WI38 (cell line): ENCODE results near the gene FAM156A.
"Not testable (repeated sequence)": the region's sequence is repeated elsewhere in the genome, so short reads cannot be mapped to it uniquely, and the experiment has no call there.

Source experiments
- H3K4me3 ChIP-seq: 2 replicates; pipeline ENCODE4 v1.5.1; 2011; ENCODE audit warnings: low read depth, mild to moderate bottlenecking, control low read depth, low read length
- TF ChIP-seq, protein P1 (sequence below): IDR thresholded peaks from 2 replicates; pipeline ENCODE4 v1.5.1; 2012; ENCODE audit warnings: low read depth, mild to moderate bottlenecking, control low read depth, low read length

Gene FAM156A

DNA sequence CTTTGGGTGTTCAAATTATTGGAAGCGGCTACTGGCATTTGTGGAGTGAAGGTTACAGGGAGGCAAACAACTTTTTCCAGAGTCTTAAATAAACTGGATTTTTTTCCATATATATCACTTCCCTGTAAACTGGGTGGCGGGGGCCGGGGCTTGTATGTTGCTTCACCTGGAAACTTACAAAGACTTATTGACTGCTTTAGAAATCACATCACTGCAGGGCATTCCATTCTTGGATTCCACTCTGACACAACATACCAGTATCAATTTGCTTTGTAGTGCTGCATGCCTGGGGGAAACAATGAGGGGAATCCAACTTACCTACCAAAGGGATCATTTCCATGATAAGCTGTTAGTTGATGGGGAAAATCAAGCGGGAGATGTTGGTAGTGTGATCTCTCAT is 21.7 kb upstream of the FAM156A start:
- no peak overlapping the region for H3K4me3 ChIP-seq
- TF ChIP-seq, protein P1, sequence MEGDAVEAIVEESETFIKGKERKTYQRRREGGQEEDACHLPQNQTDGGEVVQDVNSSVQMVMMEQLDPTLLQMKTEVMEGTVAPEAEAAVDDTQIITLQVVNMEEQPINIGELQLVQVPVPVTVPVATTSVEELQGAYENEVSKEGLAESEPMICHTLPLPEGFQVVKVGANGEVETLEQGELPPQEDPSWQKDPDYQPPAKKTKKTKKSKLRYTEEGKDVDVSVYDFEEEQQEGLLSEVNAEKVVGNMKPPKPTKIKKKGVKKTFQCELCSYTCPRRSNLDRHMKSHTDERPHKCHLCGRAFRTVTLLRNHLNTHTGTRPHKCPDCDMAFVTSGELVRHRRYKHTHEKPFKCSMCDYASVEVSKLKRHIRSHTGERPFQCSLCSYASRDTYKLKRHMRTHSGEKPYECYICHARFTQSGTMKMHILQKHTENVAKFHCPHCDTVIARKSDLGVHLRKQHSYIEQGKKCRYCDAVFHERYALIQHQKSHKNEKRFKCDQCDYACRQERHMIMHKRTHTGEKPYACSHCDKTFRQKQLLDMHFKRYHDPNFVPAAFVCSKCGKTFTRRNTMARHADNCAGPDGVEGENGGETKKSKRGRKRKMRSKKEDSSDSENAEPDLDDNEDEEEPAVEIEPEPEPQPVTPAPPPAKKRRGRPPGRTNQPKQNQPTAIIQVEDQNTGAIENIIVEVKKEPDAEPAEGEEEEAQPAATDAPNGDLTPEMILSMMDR, result no peak

DNA sequence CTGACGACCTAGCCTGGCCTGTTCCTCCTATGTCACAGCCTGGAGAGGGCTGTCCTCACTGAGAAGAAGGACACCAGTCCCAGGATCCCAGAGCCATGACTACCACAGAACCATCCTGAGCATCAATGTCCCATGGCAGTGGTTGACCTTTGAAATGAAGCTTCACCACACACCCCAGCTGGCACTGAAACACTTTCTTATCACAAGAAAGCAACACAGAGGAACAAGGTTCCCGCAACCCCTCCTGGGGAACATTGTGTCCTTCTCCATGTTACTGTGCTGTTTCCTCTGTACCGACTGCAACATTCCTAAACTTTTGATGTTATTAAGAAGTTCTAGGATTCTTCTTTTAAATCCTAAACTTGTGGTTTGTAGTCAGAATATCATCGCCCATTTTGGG is 21.2 kb upstream of the FAM156A start:
- TF ChIP-seq, protein P1, result no peak
- H3K4me3 ChIP-seq, result no peak overlapping the region

DNA sequence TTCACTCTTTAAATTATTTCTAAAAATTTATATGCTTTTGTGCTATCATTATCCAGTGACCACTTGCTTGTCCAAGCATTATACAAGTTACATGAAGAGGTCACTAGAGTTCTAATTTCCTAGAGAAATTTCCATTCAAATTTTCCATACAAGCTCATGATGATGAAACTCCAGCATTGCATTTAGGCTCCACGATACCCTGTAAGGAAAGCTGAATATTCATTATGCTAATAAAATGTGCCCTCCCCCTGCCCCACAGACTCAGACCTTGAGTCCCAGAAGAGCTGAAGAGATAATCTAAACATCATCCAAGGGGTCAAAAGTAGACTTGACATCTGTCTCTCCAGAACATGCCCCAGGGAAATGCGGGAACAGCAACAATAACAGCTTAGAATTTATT is 19.6 kb upstream of the FAM156A start:
- H3K4me3 ChIP-seq, result no peak overlapping the region
- TF ChIP-seq, protein P1, result no peak

DNA sequence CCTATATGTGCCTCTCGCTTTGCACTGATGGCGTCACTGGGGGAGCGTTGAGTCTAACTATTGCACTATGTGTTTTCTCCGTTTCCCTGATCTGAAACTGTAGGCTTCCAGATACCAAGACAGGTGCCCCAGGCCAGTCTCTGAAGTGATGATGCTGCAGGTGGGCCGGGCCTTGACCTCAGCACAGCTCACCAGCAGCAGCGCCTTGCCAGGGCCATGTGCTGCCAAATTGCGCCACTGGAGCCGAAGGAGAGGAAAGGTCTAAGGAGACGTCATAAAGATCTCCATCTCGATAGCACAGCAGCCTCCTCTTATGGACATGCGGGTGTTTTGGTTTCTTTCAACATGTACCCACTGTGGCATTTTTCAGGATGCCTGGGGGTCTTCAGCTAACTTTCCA is 17.3 kb upstream of the FAM156A start:
- not testable (repeated sequence) for H3K4me3 ChIP-seq

DNA sequence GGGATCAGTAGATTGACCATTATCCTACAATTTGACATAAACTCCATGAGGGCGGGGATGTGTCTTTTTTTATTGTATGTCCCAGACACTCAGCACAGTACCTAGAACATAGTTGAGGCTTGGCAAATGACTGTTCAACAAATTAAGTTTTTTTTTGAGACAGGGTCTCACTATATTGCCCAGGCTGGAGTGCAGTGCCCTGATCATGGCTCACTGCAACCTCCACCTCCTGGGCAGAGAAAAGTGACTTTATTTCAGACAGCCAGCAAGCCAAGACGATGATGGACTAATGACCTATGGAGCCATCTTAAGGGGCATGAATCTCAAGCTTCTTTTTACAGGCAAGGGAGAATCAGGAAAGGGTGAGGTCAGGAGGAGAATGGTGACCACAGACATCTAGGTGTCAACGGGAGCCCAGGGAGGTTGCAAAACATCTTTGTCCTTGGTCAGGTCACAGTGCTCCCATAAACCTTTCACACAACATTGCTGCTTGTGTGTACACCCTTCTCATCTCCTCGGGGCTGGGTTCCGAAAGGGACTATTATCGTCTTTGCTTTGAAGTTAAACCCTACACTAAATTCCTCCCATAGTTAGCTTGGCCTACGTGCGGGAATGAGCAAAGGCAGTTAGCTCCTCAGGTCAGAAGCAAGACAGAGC is 16.1 kb upstream of the FAM156A start:
- H3K4me3 ChIP-seq, result not testable (repeated sequence)

DNA sequence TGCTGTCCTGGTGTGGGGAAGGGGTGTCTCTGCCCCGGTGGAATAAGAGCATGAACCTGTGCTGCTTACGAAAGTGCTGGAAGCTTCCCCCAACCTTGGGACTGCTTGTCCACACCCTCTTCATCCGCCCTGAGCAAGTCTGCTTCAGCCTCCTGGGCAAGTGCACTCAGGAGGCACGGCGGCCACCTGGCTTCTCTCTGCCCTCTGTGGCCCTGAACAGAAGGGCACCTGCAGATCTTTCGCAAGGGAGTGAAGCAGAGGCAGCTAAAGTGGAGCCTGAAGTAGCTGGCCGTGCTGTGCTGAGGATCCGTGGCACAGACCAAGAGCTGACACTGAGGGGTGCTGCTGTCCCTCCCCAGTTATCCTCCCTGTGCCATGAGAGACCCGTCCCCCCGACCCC is 9.6 kb upstream of the FAM156A start:
- not testable (repeated sequence) for H3K4me3 ChIP-seq

DNA sequence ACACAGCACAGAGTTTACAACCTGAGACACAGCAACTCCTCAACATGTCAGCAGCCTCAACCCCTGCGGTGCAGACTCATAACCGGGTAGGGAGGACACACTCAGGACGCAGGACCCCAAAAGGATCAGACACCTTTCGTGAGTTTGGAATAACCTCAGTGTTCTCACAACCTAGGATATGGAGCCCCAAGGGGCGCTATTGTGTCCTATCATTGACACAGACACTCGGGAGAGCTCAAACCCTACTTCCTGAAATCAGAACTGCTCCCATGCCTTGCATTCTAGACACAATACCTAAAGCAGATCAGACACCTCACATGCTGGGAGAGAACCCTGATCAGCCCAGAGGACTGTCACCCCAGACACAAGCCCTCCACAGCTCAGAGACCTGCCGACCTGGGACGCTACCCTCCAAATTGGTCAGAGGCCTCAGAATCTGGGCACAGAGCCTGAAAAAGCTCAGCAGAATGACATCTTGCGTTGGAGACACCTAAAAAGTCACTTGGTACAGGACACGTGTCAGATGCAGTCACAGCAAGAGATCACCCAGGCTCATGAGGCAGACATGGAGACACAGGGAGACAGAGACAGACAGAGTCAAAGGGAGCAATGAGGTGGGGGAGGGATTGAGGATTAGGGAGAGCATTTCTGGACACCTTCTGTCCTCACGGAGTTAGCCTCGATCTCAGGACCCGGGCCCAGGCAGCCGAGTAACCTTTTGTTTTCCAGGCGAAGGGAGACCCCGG is 8.8 kb upstream of the FAM156A start:
- not testable (repeated sequence) for H3K4me3 ChIP-seq

DNA sequence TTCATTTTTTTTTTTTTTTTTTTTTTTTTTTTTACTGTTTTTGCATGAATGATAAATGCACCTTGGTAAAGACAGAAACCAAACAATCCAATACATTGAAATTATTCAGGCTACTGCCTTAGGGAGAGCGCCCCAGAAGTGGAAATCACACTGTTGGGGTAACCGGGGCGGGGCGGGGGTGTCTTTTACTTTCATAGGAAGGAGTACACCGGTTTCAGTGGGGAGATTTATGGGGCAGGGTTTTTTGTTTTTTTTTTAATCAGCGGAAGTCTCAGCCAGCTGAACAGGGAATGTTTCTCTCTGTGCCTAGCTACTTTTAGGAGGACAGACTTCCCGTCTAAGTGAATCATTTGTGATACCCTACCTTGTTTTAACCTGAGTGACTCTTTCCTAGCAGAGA is 643 bp upstream of the FAM156A start:
- H3K4me3 ChIP-seq, result not testable (repeated sequence)

DNA sequence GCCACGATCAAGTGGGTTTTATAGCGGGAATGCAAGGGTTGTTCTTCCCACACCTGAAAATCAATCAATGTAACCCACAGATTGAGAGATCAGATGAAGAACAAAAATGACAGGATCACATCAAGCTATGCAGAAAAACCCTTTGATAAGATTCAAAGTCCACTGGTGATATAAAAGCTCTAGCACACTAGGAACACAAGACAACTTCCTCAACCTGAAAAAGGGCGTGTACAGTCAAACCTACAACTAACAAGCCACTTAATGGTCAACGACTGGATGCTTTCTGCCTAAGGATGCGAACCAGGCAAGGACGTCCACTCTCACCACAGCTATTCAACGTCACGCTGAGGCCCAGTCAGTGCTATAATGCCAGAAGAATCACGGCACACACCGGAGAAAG is 8.4 kb downstream of the FAM156A start:
- not testable (repeated sequence) for H3K4me3 ChIP-seq

DNA sequence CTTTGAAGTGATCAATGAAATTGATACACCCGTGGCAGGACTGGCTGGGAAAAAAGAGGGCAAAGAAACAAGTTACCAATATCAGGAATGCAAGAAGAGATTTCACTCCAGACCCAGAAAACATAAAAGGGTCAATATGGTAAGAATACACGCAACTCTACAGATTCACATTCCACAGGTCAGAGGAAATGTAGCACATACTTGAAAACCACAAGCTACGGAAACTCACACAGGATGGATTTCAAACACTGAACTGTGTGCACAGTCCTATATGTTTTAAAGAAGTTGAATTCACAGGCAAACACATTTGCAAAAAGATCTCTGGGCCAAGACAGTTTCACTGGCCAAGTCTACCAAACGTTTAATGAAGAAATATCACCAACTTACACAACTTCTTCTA is 9.0 kb downstream of the FAM156A start:
- not testable (repeated sequence) for H3K4me3 ChIP-seq

DNA sequence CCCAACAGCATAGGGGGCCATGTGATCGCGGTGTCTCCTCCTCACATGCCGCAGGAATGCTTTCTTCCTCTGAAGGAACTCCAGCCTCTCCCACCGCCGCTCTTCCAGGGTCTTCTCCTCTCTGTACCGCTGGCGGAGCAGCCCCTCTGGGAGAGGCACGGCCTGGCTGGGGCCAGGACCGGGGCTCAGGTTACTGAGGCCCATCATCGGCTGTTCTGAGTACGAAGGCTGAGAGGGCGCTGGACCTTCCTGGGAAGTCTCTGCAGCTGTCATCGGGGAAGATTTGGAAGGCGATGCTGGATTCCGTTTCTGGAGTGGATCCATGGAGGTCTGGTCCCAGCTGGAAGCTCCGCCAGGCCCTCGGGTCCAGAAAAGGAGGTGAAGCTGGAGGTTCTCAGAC is 10.1 kb downstream of the FAM156A start:
- H3K4me3 ChIP-seq, result not testable (repeated sequence)

DNA sequence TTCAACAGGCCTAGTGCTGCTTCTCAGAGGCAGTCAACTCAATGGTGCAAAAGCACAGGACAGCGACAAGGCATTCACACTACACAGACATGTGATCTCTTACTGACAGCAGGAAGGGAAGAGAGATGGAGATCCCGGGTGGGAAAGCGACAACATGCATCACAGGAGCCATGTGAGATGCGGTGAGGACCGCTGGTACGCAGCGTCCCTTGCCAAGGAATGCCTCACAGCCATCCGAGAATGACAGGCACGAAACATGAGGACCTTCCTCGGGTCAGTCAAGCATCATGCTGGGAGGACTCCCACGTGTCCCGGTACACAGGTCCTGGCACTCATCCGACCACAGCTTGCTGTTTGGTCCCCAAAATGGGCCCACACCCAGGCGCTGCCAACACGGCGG is 10.8 kb downstream of the FAM156A start:
- H3K4me3 ChIP-seq, result not testable (repeated sequence)

DNA sequence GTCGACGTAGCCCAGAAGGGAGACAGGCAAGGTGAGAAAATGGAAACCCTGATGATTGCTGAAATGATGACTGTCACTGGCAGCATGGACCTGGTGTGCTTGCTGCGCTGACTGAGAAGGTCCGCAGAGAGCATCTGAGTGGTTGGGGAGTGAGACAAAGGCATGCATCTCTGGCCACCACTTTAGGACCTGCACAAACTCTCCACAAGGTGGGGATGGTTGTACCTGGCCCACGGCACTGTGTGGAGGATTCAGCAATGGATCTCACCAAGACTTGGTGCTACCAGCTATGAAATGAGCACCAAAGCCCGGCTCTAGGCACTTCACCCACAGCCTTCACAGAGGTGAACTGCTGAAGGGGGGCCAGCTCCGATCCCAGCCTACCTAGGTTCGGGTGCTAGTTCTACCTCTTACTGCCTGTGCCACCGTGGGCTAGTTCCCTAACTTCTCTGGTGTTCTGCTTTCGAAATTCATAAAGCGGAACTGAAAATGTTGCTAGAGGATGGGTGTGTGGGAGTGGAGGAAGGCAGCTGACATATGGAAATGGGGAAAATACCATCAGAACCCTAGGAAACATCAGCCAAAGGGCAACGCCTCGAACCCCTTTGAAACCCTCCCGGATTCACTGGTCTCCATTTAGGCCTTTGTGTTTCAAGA is 12.4 kb downstream of the FAM156A start:
- not testable (repeated sequence) for H3K4me3 ChIP-seq

DNA sequence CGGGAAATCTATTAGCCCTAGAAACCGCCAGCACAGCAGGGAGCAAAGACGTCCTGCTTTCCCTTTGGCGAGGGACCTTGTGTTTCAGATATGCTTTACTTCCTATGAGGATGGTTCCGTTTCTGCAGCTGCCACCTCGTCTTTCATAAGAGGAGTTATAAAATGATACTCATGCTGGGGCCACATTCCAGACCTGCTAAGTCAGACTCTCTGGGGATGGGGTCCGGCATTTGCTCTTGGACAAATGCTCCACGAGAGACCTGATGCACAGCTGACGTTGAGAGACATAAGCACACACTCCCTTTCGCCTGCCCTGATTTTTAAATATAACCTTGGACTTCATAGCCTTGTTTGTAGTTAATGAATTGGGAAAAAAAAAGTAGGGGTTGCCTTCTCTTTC is 16.6 kb downstream of the FAM156A start:
- H3K4me3 ChIP-seq, result not testable (repeated sequence)

DNA sequence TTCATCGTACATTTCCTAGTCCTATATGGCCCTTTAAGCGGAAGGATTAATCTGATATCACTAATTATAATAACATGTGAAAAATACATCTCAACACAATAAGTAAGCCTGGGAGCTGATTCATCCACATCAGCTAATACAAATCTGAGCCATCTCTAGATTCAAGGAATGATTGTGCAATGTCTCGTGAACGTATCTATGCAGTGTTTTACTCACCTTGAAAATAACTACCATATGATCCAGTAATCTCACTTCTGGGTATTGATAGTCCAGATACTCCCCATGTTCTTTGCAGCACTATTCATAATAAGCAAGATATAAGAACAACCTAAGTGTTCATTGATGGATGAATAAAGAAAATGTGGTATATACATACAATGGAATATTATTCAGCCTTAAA is 17.6 kb downstream of the FAM156A start:
- not testable (repeated sequence) for H3K4me3 ChIP-seq

DNA sequence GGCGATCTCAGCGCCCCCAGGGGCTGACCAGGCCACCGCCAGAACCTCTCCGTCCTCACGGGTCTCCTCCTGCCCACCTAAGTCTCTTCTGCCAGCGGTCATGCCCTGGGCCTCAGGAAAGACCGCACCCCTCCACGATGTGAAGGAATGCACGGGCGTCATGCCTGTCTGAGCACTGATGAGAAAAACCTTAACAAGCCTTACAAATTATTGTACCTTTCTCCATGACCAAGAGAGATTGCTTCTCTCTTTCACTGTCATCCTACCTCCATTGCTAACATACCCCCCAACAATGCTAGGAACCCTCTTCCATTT is 22.9 kb downstream of the FAM156A start:
- peak overlapping the region; percentile 73 for H3K4me3 ChIP-seq
